A549 (cell line): ENCODE data around the gene CAMK4.

Source experiments
- NR3C1 ChIP-seq: fragments of >200 bp; sonication (Bioruptor Twin); formaldehyde crosslinking; IDR thresholded peaks from 3 replicates; pipeline ENCODE4 v1.6.1; 2017
- TF ChIP-seq, protein P1 (sequence below): fragments of >200 bp; sonication (Bioruptor Twin); formaldehyde crosslinking; IDR thresholded peaks from 3 replicates; pipeline ENCODE4 v1.5.1; 2016
- TF ChIP-seq, protein P2 (sequence below): fragments of 450-650 bp; IDR thresholded peaks from 2 replicates; pipeline ENCODE4 v1.6.1; 2014; ENCODE audit warnings: antibody characterized with exemption

GRCh38 chr5:111233052-111233374 lies 8.8 kb downstream of the CAMK4 start:
- TF ChIP-seq, protein P1, sequence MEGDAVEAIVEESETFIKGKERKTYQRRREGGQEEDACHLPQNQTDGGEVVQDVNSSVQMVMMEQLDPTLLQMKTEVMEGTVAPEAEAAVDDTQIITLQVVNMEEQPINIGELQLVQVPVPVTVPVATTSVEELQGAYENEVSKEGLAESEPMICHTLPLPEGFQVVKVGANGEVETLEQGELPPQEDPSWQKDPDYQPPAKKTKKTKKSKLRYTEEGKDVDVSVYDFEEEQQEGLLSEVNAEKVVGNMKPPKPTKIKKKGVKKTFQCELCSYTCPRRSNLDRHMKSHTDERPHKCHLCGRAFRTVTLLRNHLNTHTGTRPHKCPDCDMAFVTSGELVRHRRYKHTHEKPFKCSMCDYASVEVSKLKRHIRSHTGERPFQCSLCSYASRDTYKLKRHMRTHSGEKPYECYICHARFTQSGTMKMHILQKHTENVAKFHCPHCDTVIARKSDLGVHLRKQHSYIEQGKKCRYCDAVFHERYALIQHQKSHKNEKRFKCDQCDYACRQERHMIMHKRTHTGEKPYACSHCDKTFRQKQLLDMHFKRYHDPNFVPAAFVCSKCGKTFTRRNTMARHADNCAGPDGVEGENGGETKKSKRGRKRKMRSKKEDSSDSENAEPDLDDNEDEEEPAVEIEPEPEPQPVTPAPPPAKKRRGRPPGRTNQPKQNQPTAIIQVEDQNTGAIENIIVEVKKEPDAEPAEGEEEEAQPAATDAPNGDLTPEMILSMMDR, result no peak
- TF ChIP-seq, protein P2, sequence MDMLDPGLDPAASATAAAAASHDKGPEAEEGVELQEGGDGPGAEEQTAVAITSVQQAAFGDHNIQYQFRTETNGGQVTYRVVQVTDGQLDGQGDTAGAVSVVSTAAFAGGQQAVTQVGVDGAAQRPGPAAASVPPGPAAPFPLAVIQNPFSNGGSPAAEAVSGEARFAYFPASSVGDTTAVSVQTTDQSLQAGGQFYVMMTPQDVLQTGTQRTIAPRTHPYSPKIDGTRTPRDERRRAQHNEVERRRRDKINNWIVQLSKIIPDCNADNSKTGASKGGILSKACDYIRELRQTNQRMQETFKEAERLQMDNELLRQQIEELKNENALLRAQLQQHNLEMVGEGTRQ, result no peak
- TF ChIP-seq NR3C1, result no peak
